Smooth muscle cell (in vitro differentiated cells): ENCODE measurements around the gene CEACAM16. TPM values are rescaled to one million over a fixed set of nuclear protein-coding genes. Genes with fewer than 3 reads are reported as not detected.
A peak's percentile ranks its signal among the peaks of the same experiment; 100 is the strongest.
"Not testable (repeated sequence)": the region's sequence is repeated elsewhere in the genome, so short reads cannot be mapped to it uniquely, and the experiment has no call there.

Experiments used
- DNase-seq: peaks from one replicate; lab custom pipeline; 2025; ENCODE audit not compliant: unreplicated experiment; lab: John Stamatoyannopoulos, UW
- H2AFZ ChIP-seq: fragments of 200-600 bp; sonication (generic); 2 replicates; pipeline ENCODE4 v1.6.0; 2016; ENCODE audit warnings: antibody characterized with exemption, low read depth, mild to moderate bottlenecking
- H3F3A ChIP-seq: fragments of 200-600 bp; sonication (generic); 2 replicates; pipeline ENCODE4 v1.6.0; 2017; ENCODE audit warnings: antibody characterized with exemption, low read depth
- H3K27ac ChIP-seq: fragments of 200-600 bp; sonication (generic); 2 replicates; pipeline ENCODE4 v1.5.1; 2016; ENCODE audit warnings: low read depth, mild to moderate bottlenecking
- H3K27me3 ChIP-seq: fragments of 200-600 bp; sonication (generic); 2 replicates; pipeline ENCODE4 v1.6.1; 2016; ENCODE audit warnings: low read depth, mild to moderate bottlenecking
- H3K36me3 ChIP-seq: fragments of 200-600 bp; sonication (generic); 2 replicates; pipeline ENCODE4 v1.5.1; 2016; ENCODE audit warnings: low read depth
- H3K4me1 ChIP-seq: fragments of 200-600 bp; sonication (generic); 2 replicates; pipeline ENCODE4 v1.5.1; 2016; ENCODE audit warnings: low read depth
- H3K4me2 ChIP-seq: fragments of 200-600 bp; sonication (generic); 2 replicates; pipeline ENCODE4 v1.6.0; 2016; ENCODE audit warnings: mild to moderate bottlenecking
- H3K4me3 ChIP-seq: fragments of 200-600 bp; sonication (generic); 2 replicates; pipeline ENCODE4 v1.5.1; 2016; ENCODE audit warnings: mild to moderate bottlenecking
- H3K79me2 ChIP-seq: fragments of 200-600 bp; sonication (generic); 2 replicates; pipeline ENCODE4 v1.6.0; 2016; ENCODE audit warnings: low read depth, mild to moderate bottlenecking
- H3K9ac ChIP-seq: fragments of 200-600 bp; sonication (generic); 2 replicates; pipeline ENCODE4 v1.6.0; 2016; ENCODE audit warnings: low read depth
- H3K9me3 ChIP-seq: fragments of 200-600 bp; sonication (generic); replicated peaks from 2 replicates; pipeline ENCODE4 v1.5.1; 2016; ENCODE audit warnings: low read depth
- H4K20me1 ChIP-seq: fragments of 200-600 bp; sonication (generic); 2 replicates; pipeline ENCODE4 v1.6.0; 2016; ENCODE audit warnings: low read depth
- WGBS: methylation state at CpG from one replicate; pipeline ENCODE4 v1.1.7; 2016; ENCODE audit warnings: low lambda C conversion rate; 5-methylcytosine and 5-hydroxymethylcytosine counted together
- polyA plus RNA-seq: library from polyadenylated mRNA; unstranded; fragments of >200 nt; fragmentation: Nextera tagmentation; extraction: Ambion mirVana; gene quantifications from 2 replicates; pipeline ENCODE4 v1.2.1, GENCODE V29; 2016
- total RNA-seq: library from RNA; depleted of rRNA; stranded (reverse); fragments of >200 nt; gene quantifications from 2 replicates; pipeline ENCODE4 v1.2.3, GENCODE V29; 2014
- TF ChIP-seq, protein P1 (sequence below): fragments of 200-600 bp; sonication (generic); IDR thresholded peaks from 2 replicates; pipeline ENCODE4 v1.5.1; 2017; ENCODE audit warnings: borderline replicate concordance, mild to moderate bottlenecking, antibody characterized with exemption; ENCODE audit not compliant: insufficient read depth, poor library complexity, severe bottlenecking

The CEACAM16 gene
- total and polyA plus RNA-seq, 2 experiments from 2014 or later = not detected

DNA sequence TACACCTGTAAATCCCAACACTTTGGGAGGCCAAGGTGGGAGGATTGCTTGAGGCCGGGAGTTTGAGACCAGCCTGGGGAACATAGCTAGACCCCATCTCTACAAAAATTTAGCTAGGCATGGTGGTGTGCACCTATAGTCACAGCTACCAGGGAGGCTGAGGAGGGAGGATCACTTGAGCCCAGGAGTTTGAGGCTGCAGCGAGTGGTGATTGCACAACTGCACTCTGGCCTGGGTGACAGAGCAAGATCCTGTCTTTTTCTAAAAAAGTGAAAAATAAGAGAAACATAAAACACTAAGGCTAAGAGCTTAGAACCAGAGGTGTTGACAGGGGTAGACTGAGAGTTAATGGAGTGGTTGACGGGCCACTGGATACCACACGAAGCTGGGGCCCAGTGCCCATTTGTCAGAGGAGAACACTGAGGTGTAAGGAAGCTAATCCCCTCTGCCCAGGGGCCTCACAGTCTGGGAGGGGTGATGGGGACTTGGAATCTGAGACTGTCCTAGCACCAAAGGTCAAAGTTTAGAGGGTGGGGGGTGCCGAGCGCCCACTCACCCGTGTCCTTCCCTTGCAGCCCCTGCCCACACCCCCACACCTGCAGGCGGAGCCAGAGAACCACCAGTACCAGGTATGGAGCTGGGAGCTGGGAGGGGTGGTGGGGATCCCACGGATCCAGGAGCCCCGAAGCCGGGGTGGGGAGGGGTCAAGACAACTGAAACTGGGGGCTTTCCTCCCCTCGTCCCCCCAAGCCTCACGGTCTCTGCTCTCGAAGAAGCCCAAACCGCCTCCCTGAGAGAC, 16.8 kb upstream of the CEACAM16 start:
- WGBS = 93% methylated on average over 8 of the region's 15 CpGs
- Histone ChIP-seq H2AFZ (no peak overlapping the region), H3K4me3 (no peak overlapping the region), H3K4me2 (no peak overlapping the region), H3K27me3 (no peaks in the 10 kb centered on the region), H3K79me2 (no peaks in the 10 kb centered on the region), H3K9me3 (no peaks in the 10 kb centered on the region), H3K9ac (no peak overlapping the region), H3F3A (peaks cover under 1% of the 10 kb centered on the region), H3K36me3 (no peaks in the 10 kb centered on the region), H3K4me1 (no peaks in the 10 kb centered on the region), H3K27ac (no peak overlapping the region), H4K20me1 (no peaks in the 10 kb centered on the region)
- DNase-seq = no peak
- TF ChIP-seq, protein P1, sequence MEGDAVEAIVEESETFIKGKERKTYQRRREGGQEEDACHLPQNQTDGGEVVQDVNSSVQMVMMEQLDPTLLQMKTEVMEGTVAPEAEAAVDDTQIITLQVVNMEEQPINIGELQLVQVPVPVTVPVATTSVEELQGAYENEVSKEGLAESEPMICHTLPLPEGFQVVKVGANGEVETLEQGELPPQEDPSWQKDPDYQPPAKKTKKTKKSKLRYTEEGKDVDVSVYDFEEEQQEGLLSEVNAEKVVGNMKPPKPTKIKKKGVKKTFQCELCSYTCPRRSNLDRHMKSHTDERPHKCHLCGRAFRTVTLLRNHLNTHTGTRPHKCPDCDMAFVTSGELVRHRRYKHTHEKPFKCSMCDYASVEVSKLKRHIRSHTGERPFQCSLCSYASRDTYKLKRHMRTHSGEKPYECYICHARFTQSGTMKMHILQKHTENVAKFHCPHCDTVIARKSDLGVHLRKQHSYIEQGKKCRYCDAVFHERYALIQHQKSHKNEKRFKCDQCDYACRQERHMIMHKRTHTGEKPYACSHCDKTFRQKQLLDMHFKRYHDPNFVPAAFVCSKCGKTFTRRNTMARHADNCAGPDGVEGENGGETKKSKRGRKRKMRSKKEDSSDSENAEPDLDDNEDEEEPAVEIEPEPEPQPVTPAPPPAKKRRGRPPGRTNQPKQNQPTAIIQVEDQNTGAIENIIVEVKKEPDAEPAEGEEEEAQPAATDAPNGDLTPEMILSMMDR = no peak

DNA sequence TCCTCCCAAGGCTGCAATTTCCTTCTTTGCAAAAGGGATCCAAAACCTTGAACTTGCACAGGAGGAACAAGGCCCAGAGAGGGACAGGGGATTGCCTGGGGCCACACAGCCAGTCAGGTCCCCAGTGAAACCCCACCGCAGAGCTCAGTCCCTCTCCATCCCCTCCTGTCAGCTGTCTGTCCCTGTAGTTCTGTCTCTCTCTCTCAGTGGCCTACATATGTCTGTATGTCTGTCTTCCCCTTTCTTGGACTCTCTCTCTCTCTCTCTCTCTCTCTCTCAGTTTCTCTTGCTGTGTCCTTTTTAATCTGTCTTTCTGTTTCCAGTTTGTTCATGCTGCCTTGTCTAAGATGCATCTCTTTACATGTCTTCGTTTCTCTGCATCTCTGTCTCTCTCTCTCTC, 16.1 kb upstream of the CEACAM16 start:
- WGBS = 95% methylated on average over 2 of the region's 2 CpGs
- no peak overlapping the region for H3K4me2 ChIP-seq
- no peaks in the 10 kb centered on the region for H3K79me2 ChIP-seq

DNA sequence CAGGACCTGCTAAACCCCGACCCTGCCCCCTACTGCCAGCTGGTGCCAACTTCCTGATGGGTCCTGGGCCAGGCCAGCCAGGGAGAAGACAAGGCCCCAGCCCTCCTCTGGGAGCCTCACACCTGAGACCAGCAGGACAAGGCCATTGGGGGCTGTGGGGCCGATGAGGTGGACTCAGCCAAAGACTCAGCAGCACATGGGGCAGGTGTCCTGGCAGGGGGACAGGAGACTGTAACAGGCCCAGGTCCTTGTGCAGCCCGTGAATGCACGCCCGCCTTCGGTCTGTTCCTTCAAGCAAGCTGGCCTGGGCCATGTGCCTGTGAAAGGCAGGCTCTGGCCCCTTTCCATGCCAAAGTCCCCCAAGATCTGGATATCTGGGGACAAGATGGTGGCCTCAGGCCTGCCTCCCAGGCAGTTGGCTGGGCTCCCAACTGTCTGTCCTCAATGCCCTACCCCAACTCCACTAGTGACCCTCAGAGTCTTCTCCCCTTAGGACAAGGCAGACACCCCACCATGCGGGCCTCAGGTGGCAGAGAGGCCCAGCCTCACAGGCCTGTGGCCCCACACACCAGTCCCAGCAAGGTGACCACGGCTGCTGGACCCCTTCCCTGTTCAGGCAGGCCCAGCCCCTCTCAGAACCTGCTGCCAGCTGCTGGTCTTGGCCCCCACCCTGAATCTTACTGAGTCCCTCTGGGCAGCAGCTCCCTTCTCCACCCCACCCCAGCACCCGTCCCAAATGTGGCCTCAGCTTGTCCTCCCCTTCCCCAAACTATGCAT, 15.3 kb upstream of the CEACAM16 start:
- H3K79me2 ChIP-seq = no peaks in the 10 kb centered on the region
- H3K27me3 ChIP-seq = no peaks in the 10 kb centered on the region
- TF ChIP-seq, protein P1 = no peak
- H3K27ac ChIP-seq = no peak overlapping the region
- H3K36me3 ChIP-seq = no peaks in the 10 kb centered on the region
- no peaks in the 10 kb centered on the region for H3F3A ChIP-seq
- no peaks in the 10 kb centered on the region for H3K9me3 ChIP-seq
- no peak overlapping the region for H3K4me2 ChIP-seq
- DNase-seq = no peak
- H3K9ac ChIP-seq = no peak overlapping the region
- H4K20me1 ChIP-seq = no peaks in the 10 kb centered on the region
- 83% methylated on average over 8 of the region's 9 CpGs for WGBS
- no peaks in the 10 kb centered on the region for H3K4me1 ChIP-seq
- H3K4me3 ChIP-seq = no peak overlapping the region
- no peak overlapping the region for H2AFZ ChIP-seq

More for the DNA sequence above, 16.1 kb upstream of the CEACAM16 start:
- H3K9ac ChIP-seq = no peak overlapping the region
- H3F3A ChIP-seq = no peaks in the 10 kb centered on the region
- H3K27me3 ChIP-seq = no peaks in the 10 kb centered on the region
- no peaks in the 10 kb centered on the region for H4K20me1 ChIP-seq
- TF ChIP-seq, protein P1 = no peak
- no peak overlapping the region for H2AFZ ChIP-seq
- H3K9me3 ChIP-seq = no peaks in the 10 kb centered on the region
- H3K36me3 ChIP-seq = no peaks in the 10 kb centered on the region
- no peak for DNase-seq
- H3K27ac ChIP-seq = no peak overlapping the region
- no peak overlapping the region for H3K4me3 ChIP-seq
- no peaks in the 10 kb centered on the region for H3K4me1 ChIP-seq

DNA sequence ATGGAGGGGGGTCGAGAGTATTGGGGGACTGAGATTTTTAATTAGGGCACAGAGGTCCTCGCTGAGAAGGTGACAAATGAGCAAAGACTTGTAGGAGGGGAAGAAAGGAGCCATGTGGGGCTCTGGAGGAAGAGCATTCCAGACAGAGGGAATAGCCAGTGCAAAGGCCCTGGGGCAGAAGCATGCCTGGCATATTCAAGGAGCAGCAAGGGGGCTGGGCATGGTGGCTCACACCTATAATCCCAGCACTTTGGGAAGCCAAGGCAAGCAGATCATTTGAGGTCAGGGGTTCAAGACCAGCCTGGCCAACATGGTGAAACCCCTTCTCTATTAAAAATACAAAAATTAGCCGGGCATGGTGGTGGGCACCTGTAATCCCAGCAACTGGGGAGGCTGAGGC, 14.6 kb upstream of the CEACAM16 start:
- not testable (repeated sequence) for H3K4me1 ChIP-seq, H3K27me3 ChIP-seq, H3K4me2 ChIP-seq, H3K9ac ChIP-seq, DNase-seq, H2AFZ ChIP-seq, H3K36me3 ChIP-seq, H3K9me3 ChIP-seq, H3K4me3 ChIP-seq, H4K20me1 ChIP-seq, H3K79me2 ChIP-seq, H3F3A ChIP-seq
- 94% methylated on average over 3 of the region's 3 CpGs for WGBS
- peak overlapping the region; percentile 66 for H3K27ac ChIP-seq
